Lung (tissue), 12 donors: ENCODE measurements around the gene PPP5C. TPM values are rescaled to one million over a fixed set of nuclear protein-coding genes. Genes with fewer than 3 reads are reported as not detected.
A peak's percentile ranks its signal among the peaks of the same experiment; 100 is the strongest.

Source experiments
- ATAC-seq: fragments of 200-7000 bp; cut with Tn5 transposase; one replicate; pipeline ENCODE4 v1.9.1; 2020; ENCODE audit warnings: moderate number of reproducible peaks; ENCODE audit not compliant: insufficient read depth, low FRiP score
- DNase-seq, 3 donors: peaks; one replicate each; pipeline ENCODE4 v3.0.0-alpha.2; 2013 to 2017
- H3K27ac ChIP-seq, 2 donors: one replicate each; pipeline ENCODE4 v1.5.1; 2013; ENCODE audit warnings: mild to moderate bottlenecking in 2 of 2, moderate library complexity in 2 of 2, control low read depth in 1 of 2, inconsistent platforms in 1 of 2, low read depth in 1 of 2, low read length in 1 of 2
- H3K27me3 ChIP-seq, 3 donors: one replicate each; pipeline ENCODE4 v1.5.1; 2013; ENCODE audit warnings: low read length in 2 of 3; ENCODE audit not compliant: control insufficient read depth in 3 of 3, insufficient read depth in 3 of 3
- H3K36me3 ChIP-seq, 4 donors: one replicate each; pipeline ENCODE4 v1.5.1; 2013; ENCODE audit warnings: low read length in 4 of 4, mild to moderate bottlenecking in 1 of 4, moderate library complexity in 1 of 4; ENCODE audit not compliant: control insufficient read depth in 4 of 4, insufficient read depth in 4 of 4
- H3K4me1 ChIP-seq, 5 donors: one replicate each; pipeline ENCODE4 v1.5.1; 2013; ENCODE audit warnings: low read length in 5 of 5, mild to moderate bottlenecking in 2 of 5, moderate library complexity in 1 of 5; ENCODE audit not compliant: control insufficient read depth in 5 of 5, insufficient read depth in 5 of 5
- H3K4me3 ChIP-seq: one replicate; pipeline ENCODE4 v1.5.1; 2013; ENCODE audit warnings: mild to moderate bottlenecking, control low read depth, moderate library complexity
- H3K9ac ChIP-seq, 2 donors: one replicate each; pipeline ENCODE4 v1.5.1; 2013; ENCODE audit warnings: low read length in 2 of 2, control low read depth in 1 of 2; ENCODE audit not compliant: insufficient read depth in 1 of 2
- H3K9me3 ChIP-seq, 4 donors: one replicate each; pipeline ENCODE4 v1.5.1; 2013; ENCODE audit warnings: low read length in 3 of 4, mild to moderate bottlenecking in 1 of 4, moderate library complexity in 1 of 4; ENCODE audit not compliant: control insufficient read depth in 4 of 4, insufficient read depth in 3 of 4
- CTCF ChIP-seq: IDR thresholded peaks from 2 replicates; pipeline ENCODE4 v1.5.1; 2012; ENCODE audit warnings: mild to moderate bottlenecking; ENCODE audit errors: control extremely low read depth, extremely low read depth
- WGBS, 2 donors: extraction: QIAGEN DNeasy Blood & Tissue Kit; methylation state at CpG; one replicate each; pipeline ENCODE4 v1.1.7; 2013; 5-methylcytosine and 5-hydroxymethylcytosine counted together
- polyA plus RNA-seq, 2 donors: library from polyadenylated mRNA; stranded (reverse); fragments of 200-250 nt; gene quantifications; one replicate each; pipeline ENCODE4 v1.2.1, GENCODE V29; 2013
- total RNA-seq, 2 donors: library from RNA; depleted of rRNA in 1 of 2; stranded (reverse); fragments of >200 nt in 1 of 2; gene quantifications; one replicate each; pipeline ENCODE4 v1.2.1, GENCODE V29; 2014 to 2021
- donor health status: control.
- donor health status: control.
- donor health status: Bipolar disorder and iron deficiency.
- donor health status: healthy.
- donor health status: DM: yes; HTN: yes; CAD: no.

PPP5C gene
- total and polyA plus RNA-seq, 4 donors: 48.5 to 69.8 (median 54.6) TPM

GRCh38 chr19:46340051-46340659, 6.7 kb upstream of the PPP5C start:
- no peaks in the 10 kb centered on the region for H3K4me1 ChIP-seq
- no peak overlapping the region for H3K4me3 ChIP-seq
- no peak overlapping the region for H3K9ac ChIP-seq
- 95 to 98% methylated on average over 11 of the region's 11 CpGs for WGBS, 2 donors
- no peaks in the 10 kb centered on the region for H3K27me3 ChIP-seq
- TF ChIP-seq CTCF: no peak
- peaks cover 7 to 29% (median 25%) of the 10 kb centered on the region in 4 donors for H3K36me3 ChIP-seq
- no peak for ATAC-seq
- H3K27ac ChIP-seq: peak overlapping the region in 1 of 2 donors; percentile 24
- no peaks in the 10 kb centered on the region for H3K9me3 ChIP-seq
- no peak for DNase-seq

GRCh38 chr19:46341937-46342336, 5.0 kb upstream of the PPP5C start:
- H3K4me3 ChIP-seq: no peak overlapping the region
- WGBS, 2 donors: 89 to 94% methylated on average over 3 of the region's 3 CpGs
- no peak for TF ChIP-seq CTCF
- no peak overlapping the region for H3K9ac ChIP-seq
- DNase-seq (no peak), ATAC-seq (no peak)
- no peaks in the 10 kb centered on the region for H3K27me3 ChIP-seq
- H3K36me3 ChIP-seq: peaks cover 6 to 27% (median 20%) of the 10 kb centered on the region in 4 donors
- H3K4me1 ChIP-seq: peaks cover 0 to 2% (median 0%) of the 10 kb centered on the region in 5 donors
- no peaks in the 10 kb centered on the region for H3K9me3 ChIP-seq
- no peak overlapping the region for H3K27ac ChIP-seq

GRCh38 chr19:46344363-46344762, 2.5 kb upstream of the PPP5C start:
- no peaks in the 10 kb centered on the region for H3K27me3 ChIP-seq
- peaks cover under 1 to 21% (median 9%) of the 10 kb centered on the region in 5 donors for H3K4me1 ChIP-seq
- H3K9ac ChIP-seq: no peak overlapping the region
- H3K36me3 ChIP-seq: peaks cover 4 to 18% (median 9%) of the 10 kb centered on the region in 4 donors
- no peaks in the 10 kb centered on the region for H3K9me3 ChIP-seq
- 46 to 78% methylated on average over 1 of the region's 1 CpG for WGBS, 2 donors
- ATAC-seq: no peak
- TF ChIP-seq CTCF: no peak
- H3K4me3 ChIP-seq: no peak overlapping the region
- no peak for DNase-seq
- H3K27ac ChIP-seq: no peak overlapping the region

GRCh38 chr19:46345157-46345556, 1.7 kb upstream of the PPP5C start:
- no peak for TF ChIP-seq CTCF
- H3K36me3 ChIP-seq: peaks cover 4 to 16% (median 5%) of the 10 kb centered on the region in 4 donors
- DNase-seq: no peak
- no peaks in the 10 kb centered on the region for H3K9me3 ChIP-seq
- ATAC-seq: no peak
- H3K27me3 ChIP-seq: no peaks in the 10 kb centered on the region
- no peak overlapping the region for H3K9ac ChIP-seq
- no peak overlapping the region for H3K27ac ChIP-seq
- 91 to 93% methylated on average over 5 of the region's 5 CpGs for WGBS, 2 donors
- H3K4me3 ChIP-seq: no peak overlapping the region
- H3K4me1 ChIP-seq: peaks cover 7 to 26% (median 11%) of the 10 kb centered on the region in 5 donors
